Keratinocyte (primary cell): Measurements from ENCODE around the gene PPM1H. TPM values are rescaled to one million over a fixed set of nuclear protein-coding genes. Genes with fewer than 3 reads are reported as not detected.

Source experiments
- DNase-seq: peaks from one replicate; pipeline ENCODE4 v3.0.0-alpha.2; 2011; ENCODE audit warnings: low read depth, missing footprints, low spot score
- FAIRE-seq: peaks from 2 replicates; lab custom pipeline; 2011; peaks lifted over from hg19 to GRCh38; lab: Jason Lieb, UNC
- H2AFZ ChIP-seq: 2 replicates; pipeline ENCODE4 v1.6.0; 2012; ENCODE audit warnings: low read length, control low read depth, inconsistent platforms; ENCODE audit not compliant: control insufficient read depth
- H3K27ac ChIP-seq: 2 replicates; pipeline ENCODE4 v1.5.1; 2011; ENCODE audit warnings: low read length; ENCODE audit not compliant: control insufficient read depth, insufficient read depth
- H3K27me3 ChIP-seq: 3 replicates; pipeline ENCODE4 v1.6.0; 2011; ENCODE audit warnings: low read length; ENCODE audit not compliant: control insufficient read depth, insufficient read depth; ENCODE audit errors: extremely low read depth
- H3K36me3 ChIP-seq, 2 experiments: 2 replicates in 1 of 2; 3 replicates in 1 of 2; pipeline ENCODE4 v1.5.1; 2011; ENCODE audit warnings: low read length in 2 of 2, mild to moderate bottlenecking in 1 of 2; ENCODE audit not compliant: control insufficient read depth in 2 of 2, insufficient read depth in 2 of 2; ENCODE audit errors: extremely low read depth in 1 of 2
- H3K4me1 ChIP-seq: 3 replicates; pipeline ENCODE4 v1.5.1; 2011; ENCODE audit warnings: low read length; ENCODE audit not compliant: control insufficient read depth, insufficient read depth; ENCODE audit errors: extremely low read depth
- H3K4me2 ChIP-seq: 3 replicates; pipeline ENCODE4 v1.6.0; 2011; ENCODE audit warnings: low read depth, low read length; ENCODE audit not compliant: control insufficient read depth, insufficient read depth; ENCODE audit errors: extremely low read depth
- H3K4me3 ChIP-seq, 3 experiments: fragments of 200-600 bp in 1 of 3; sonication (generic) in 1 of 3; 2 replicates in 2 of 3; 3 replicates in 1 of 3; pipeline ENCODE4 v1.5.1; 2011 to 2016; ENCODE audit warnings: low read length in 3 of 3, mild to moderate bottlenecking in 3 of 3, control low read depth in 2 of 3, inconsistent platforms in 1 of 3, low read depth in 1 of 3, mixed read lengths in 1 of 3, mixed run types in 1 of 3, moderate library complexity in 1 of 3; ENCODE audit not compliant: control insufficient read depth in 2 of 3, insufficient read depth in 2 of 3; ENCODE audit errors: extremely low read depth in 1 of 3
- H3K79me2 ChIP-seq: 2 replicates; pipeline ENCODE4 v1.6.0; 2012; ENCODE audit warnings: low read length; ENCODE audit not compliant: control insufficient read depth, insufficient read depth
- H3K9ac ChIP-seq: 3 replicates; pipeline ENCODE4 v1.6.0; 2011; ENCODE audit warnings: low read length; ENCODE audit not compliant: control insufficient read depth, insufficient read depth; ENCODE audit errors: extremely low read depth
- H3K9me1 ChIP-seq: 3 replicates; pipeline ENCODE4 v1.6.0; 2011; ENCODE audit warnings: low read length; ENCODE audit not compliant: control insufficient read depth, insufficient read depth; ENCODE audit errors: extremely low read depth
- H3K9me3 ChIP-seq: 2 replicates; pipeline ENCODE4 v1.5.1; 2012; ENCODE audit warnings: low read depth, low read length; ENCODE audit not compliant: control insufficient read depth
- H4K20me1 ChIP-seq: 3 replicates; pipeline ENCODE4 v1.6.0; 2011; ENCODE audit warnings: low read length; ENCODE audit not compliant: control insufficient read depth, insufficient read depth; ENCODE audit errors: extremely low read depth
- CTCF ChIP-seq, 3 experiments: IDR thresholded peaks in 1 of 3; conservative IDR thresholded peaks in 1 of 3; optimal IDR thresholded peaks in 1 of 3; 2 replicates in 2 of 3; 3 replicates in 1 of 3; pipeline versions ENCODE3 to v1.5.1; 2011; ENCODE audit warnings: low read length in 3 of 3, mild to moderate bottlenecking in 3 of 3, moderate library complexity in 2 of 3, control low read depth in 1 of 3, inconsistent platforms in 1 of 3; ENCODE audit not compliant: insufficient read depth in 2 of 3; ENCODE audit errors: extremely low read depth in 1 of 3
- EZH2 ChIP-seq: IDR thresholded peaks from one replicate; pipeline ENCODE4 v1.6.1; 2012; ENCODE audit warnings: inconsistent platforms, mild to moderate bottlenecking, low read length, moderate library complexity
- dilution Hi-C: fragments of 300-500 bp; cut with MboI; formaldehyde crosslinking; loops from one replicate; pipeline ENCODE4 v1.7.0; 2020; ENCODE audit warnings: low sequenced_read_pairs; ENCODE audit not compliant: extremely low pct_ligation_motif_present
- polyA plus RNA-seq, 5 experiments: library from polyadenylated mRNA; depleted of rRNA in 3 of 5; stranded (reverse) in 3 of 5; stranded (forward) in 1 of 5; unstranded in 1 of 5; fragments of >200 nt; gene quantifications; 1 replicate in 1 of 5; 2 replicates in 3 of 5; 3 replicates in 1 of 5; pipeline versions ENCODE4 v1.2.1 to v1.2.3, GENCODE V29; 2011 to 2012; ENCODE audit warnings: missing spikeins in 2 of 5, low read depth in 1 of 5, low replicate concordance in 1 of 5

The PPM1H gene
- polyA plus RNA-seq, 1 donor (not counting 4 experiments of a cell fraction or from before 2014, with no cell fraction given) = 0.09 TPM

GRCh38 chr12:62749586-62749985, 185.4 kb downstream of the PPM1H start:
- no peak overlapping the region for H2AFZ ChIP-seq
- H3K9me1 ChIP-seq = no peaks in the 10 kb centered on the region
- H3K9me3 ChIP-seq = no peaks in the 10 kb centered on the region
- no peak for FAIRE-seq
- TF ChIP-seq CTCF (optimal IDR thresholded peaks at IDR 0.05 in 1 of 3, IDR thresholded peaks at IDR 0.05 in 1 of 3, conservative IDR thresholded peaks at IDR 0.05 in 1 of 3; ENCODE audit: extremely low read depth in 1 of 3, insufficient read depth in 2 of 3, low read length in 3 of 3) = no peak
- TF ChIP-seq EZH2 = no peak
- no peak overlapping the region for H3K27ac ChIP-seq
- dilution Hi-C loops = no loop called here
- no peaks in the 10 kb centered on the region for H3K4me1 ChIP-seq
- H3K4me2 ChIP-seq = no peak overlapping the region
- H3K9ac ChIP-seq = no peak overlapping the region
- no peaks in the 10 kb centered on the region for H4K20me1 ChIP-seq
- H3K4me3 ChIP-seq = no peak overlapping the region
- DNase-seq = no peak
- H3K79me2 ChIP-seq = no peaks in the 10 kb centered on the region
- H3K36me3 ChIP-seq = no peaks in the 10 kb centered on the region
- H3K27me3 ChIP-seq = no peaks in the 10 kb centered on the region

- no peak for FAIRE-seq
- Histone ChIP-seq H3K9me3 (no peaks in the 10 kb centered on the region), H3K4me3 (no peak overlapping the region), H3K27ac (no peak overlapping the region), H2AFZ (no peak overlapping the region), H3K9ac (no peak overlapping the region), H3K4me2 (no peak overlapping the region), H4K20me1 (no peaks in the 10 kb centered on the region), H3K36me3 (no peaks in the 10 kb centered on the region), H3K79me2 (no peaks in the 10 kb centered on the region), H3K9me1 (no peaks in the 10 kb centered on the region), H3K4me1 (no peaks in the 10 kb centered on the region), H3K27me3 (no peaks in the 10 kb centered on the region)
- TF ChIP-seq EZH2 = no peak
- TF ChIP-seq CTCF (optimal IDR thresholded peaks at IDR 0.05 in 1 of 3, IDR thresholded peaks at IDR 0.05 in 1 of 3, conservative IDR thresholded peaks at IDR 0.05 in 1 of 3; ENCODE audit: extremely low read depth in 1 of 3, insufficient read depth in 2 of 3, low read length in 3 of 3) = no peak
- dilution Hi-C loops = no loop called here
- DNase-seq = no peak
These were observed 185.9 kb downstream of the PPM1H start for GRCh38 chr12:62748941-62749468.
